Body of pancreas (tissue), 4 donors: ENCODE measurements around the gene NUP98. TPM values are rescaled to one million over a fixed set of nuclear protein-coding genes. Genes with fewer than 3 reads are reported as not detected.
A peak's percentile ranks its signal among the peaks of the same experiment; 100 is the strongest.

Source experiments
- ATAC-seq: fragments of 150-250 bp; one replicate; pipeline ENCODE4 v1.9.1; 2016
- DNase-seq, 4 donors: peaks; one replicate each; pipeline ENCODE4 v3.0.0-alpha.2; 2019
- H3K27ac ChIP-seq, 4 donors: fragments of 200-600 bp; sonication (generic); 1 replicate in 3 of 4; 2 replicates in 1 of 4; pipeline versions ENCODE4 v1.5.1 to v1.6.1; 2016 to 2019; ENCODE audit warnings: mild to moderate bottlenecking in 1 of 4, mixed read lengths in 1 of 4, moderate library complexity in 1 of 4
- H3K27me3 ChIP-seq, 2 donors: fragments of 200-600 bp; sonication (generic); one replicate each; pipeline ENCODE4 v1.6.0; 2016; ENCODE audit warnings: mild to moderate bottlenecking in 1 of 2
- H3K36me3 ChIP-seq, 2 donors: fragments of 200-600 bp; sonication (generic); replicated peaks in 1 of 2; 2 replicates each; pipeline ENCODE4 v1.5.1; 2016; ENCODE audit warnings: low read depth in 2 of 2; ENCODE audit not compliant: insufficient read depth in 1 of 2
- H3K4me1 ChIP-seq: fragments of 200-600 bp; sonication (generic); one replicate; pipeline ENCODE4 v1.6.0; 2016
- H3K4me3 ChIP-seq, 2 donors: fragments of 200-600 bp; sonication (generic); 1 replicate in 1 of 2; 2 replicates in 1 of 2; pipeline ENCODE4 v1.5.1; 2016 to 2019
- H3K9me3 ChIP-seq, 3 donors: fragments of 200-600 bp; sonication (generic); 1 replicate in 2 of 3; 2 replicates in 1 of 3; pipeline ENCODE4 v1.5.1; 2016
- CTCF ChIP-seq, 7 experiments: fragments of 450-650 bp in 4 of 7; fragments of 200-600 bp in 3 of 7; sonication (generic) in 3 of 7; IDR thresholded peaks; one replicate each; pipeline ENCODE4 v1.5.1; 2016 to 2019; ENCODE audit warnings: antibody characterized with exemption in 7 of 7
- POLR2A ChIP-seq, 3 donors: fragments of 450-650 bp; IDR thresholded peaks; one replicate each; pipeline ENCODE4 v1.6.1; 2016; ENCODE audit warnings: antibody characterized with exemption in 3 of 3, mild to moderate bottlenecking in 2 of 3
- WGBS, 2 donors: methylation state at CpG; one replicate each; pipeline ENCODE4 v1.1.5; 2017; 5-methylcytosine and 5-hydroxymethylcytosine counted together
- intact Hi-C: fragments of 100-400 bp; cut with DNase I; formaldehyde crosslinking; loops from one replicate; pipeline ENCODE4 v1.15.1; 2023
- total RNA-seq, 2 donors: library from RNA; depleted of rRNA; stranded (reverse); fragments of >200 nt; gene quantifications; one replicate each; pipeline ENCODE4 v1.1.0, GENCODE V29; 2016

The NUP98 gene
- total RNA-seq, 2 donors from 2014 or later, result 37.9 to 62.0 TPM

GRCh38 chr11:3747704-3748103, 49.6 kb downstream of the NUP98 start:
- Histone ChIP-seq H3K27me3 (no peaks in the 10 kb centered on the region), H3K27ac (no peak overlapping the region), H3K4me3 (no peak overlapping the region), H3K36me3 (peaks cover 19 to 24% of the 10 kb centered on the region in 2 donors), H3K9me3 (no peaks in the 10 kb centered on the region), H3K4me1 (no peaks in the 10 kb centered on the region)
- TF ChIP-seq POLR2A (IDR thresholded peaks at IDR 0.05), result no peak
- no peak for TF ChIP-seq CTCF (IDR thresholded peaks at IDR 0.05)
- DNase-seq (peak in 1 of 4 donors; percentile 9), ATAC-seq (no peak)
- intact Hi-C loops, result no loop called here
- 67 to 85% methylated on average over 1 of the region's 1 CpG for WGBS, 2 donors

- intact Hi-C loops, result no loop called here
- H3K9me3 ChIP-seq, result no peaks in the 10 kb centered on the region
- no peaks in the 10 kb centered on the region for H3K4me1 ChIP-seq
- H3K27ac ChIP-seq, result no peak overlapping the region
- ATAC-seq, result no peak
- 52 to 56% methylated on average over 5 of the region's 5 CpGs for WGBS, 2 donors
- H3K27me3 ChIP-seq, result no peaks in the 10 kb centered on the region
- TF ChIP-seq POLR2A (IDR thresholded peaks at IDR 0.05) (no peak), CTCF (IDR thresholded peaks at IDR 0.05) (no peak)
- DNase-seq, result no peak
- H3K36me3 ChIP-seq, result peaks cover 7 to 21% of the 10 kb centered on the region in 2 donors
- no peak overlapping the region for H3K4me3 ChIP-seq
These were observed 52.2 kb downstream of the NUP98 start for GRCh38 chr11:3745161-3745560.

- TF ChIP-seq CTCF (IDR thresholded peaks at IDR 0.05), result no peak
- ATAC-seq (no peak), DNase-seq (no peak)
- Histone ChIP-seq H3K27me3 (no peaks in the 10 kb centered on the region), H3K4me1 (no peaks in the 10 kb centered on the region), H3K36me3 (peaks cover 4 to 21% of the 10 kb centered on the region in 2 donors), H3K4me3 (no peak overlapping the region), H3K27ac (no peak overlapping the region), H3K9me3 (no peaks in the 10 kb centered on the region)
- intact Hi-C loops, result no loop called here
- 83 to 88% methylated on average over 1 of the region's 1 CpG for WGBS, 2 donors
These were observed 58.6 kb downstream of the NUP98 start for GRCh38 chr11:3738723-3739122.

- ATAC-seq, result no peak
- intact Hi-C loops, result no loop called here
- 94 to 100% methylated on average over 1 of the region's 1 CpG for WGBS, 2 donors
- H3K4me3 ChIP-seq, result no peak overlapping the region
- H3K27me3 ChIP-seq, result no peaks in the 10 kb centered on the region
- DNase-seq, result no peak
- peaks cover 4 to 19% of the 10 kb centered on the region in 2 donors for H3K36me3 ChIP-seq
- no peaks in the 10 kb centered on the region for H3K9me3 ChIP-seq
- no peak overlapping the region for H3K27ac ChIP-seq
- H3K4me1 ChIP-seq, result no peaks in the 10 kb centered on the region
- no peak for TF ChIP-seq POLR2A (IDR thresholded peaks at IDR 0.05)
- TF ChIP-seq CTCF (IDR thresholded peaks at IDR 0.05), result no peak
These were observed 59.1 kb downstream of the NUP98 start for GRCh38 chr11:3738241-3738640.

GRCh38 chr11:3737386-3737933, 59.9 kb downstream of the NUP98 start:
- Histone ChIP-seq H3K4me1 (peaks cover 6% of the 10 kb centered on the region), H3K36me3 (peaks cover 4 to 15% of the 10 kb centered on the region in 2 donors), H3K4me3 (no peak overlapping the region), H3K9me3 (no peaks in the 10 kb centered on the region), H3K27me3 (no peaks in the 10 kb centered on the region), H3K27ac (no peak overlapping the region)
- TF ChIP-seq CTCF (IDR thresholded peaks at IDR 0.05) (no peak), POLR2A (IDR thresholded peaks at IDR 0.05) (no peak)
- ATAC-seq (no peak), DNase-seq (peak in 1 of 4 donors; percentile 14)
- intact Hi-C loops, result no loop called here
- WGBS, 2 donors, result 76 to 79% methylated on average over 11 of the region's 11 CpGs
